ENCODE data around the gene BCL2. TPM values are rescaled to one million over a fixed set of nuclear protein-coding genes. Genes with fewer than 3 reads are reported as not detected.
A peak's percentile ranks its signal among the peaks of the same experiment; 100 is the strongest.

The BCL2 gene
- total and polyA plus RNA-seq, 3 donors from 2014 or later: 6.3 to 20.8 (median 16.0) TPM

GRCh38 chr18:63291278-63291677, 28.3 kb downstream of the BCL2 start:
- no peak for TF ChIP-seq CTCF (IDR thresholded peaks at IDR 0.05)
- no peak for TF ChIP-seq POLR2A (IDR thresholded peaks at IDR 0.05)
- Histone ChIP-seq H3K9me3 (no peaks in the 10 kb centered on the region), H3K36me3 (ENCODE audit: low read depth, missing control alignments) (no peaks in the 10 kb centered on the region), H3K27me3 (no peaks in the 10 kb centered on the region), H3K27ac (peak overlapping the region; percentile 14 to 53), H3K4me1 (peaks cover 54% of the 10 kb centered on the region), H3K4me3 (no peak overlapping the region)
- no peak for DNase-seq
- intact Hi-C loops (cut with DNase I; ENCODE audit: low total_unique reads): no loop called here
- WGBS, 2 donors: 41 to 49% methylated on average over 5 of the region's 5 CpGs

- intact Hi-C loops (cut with DNase I; ENCODE audit: low total_unique reads): no loop called here
- no peaks in the 10 kb centered on the region for H3K36me3 ChIP-seq (ENCODE audit: low read depth, missing control alignments)
- DNase-seq: peak; percentile 76
Measured at GRCh38 chr18:63290821-63291200, 28.8 kb downstream of the BCL2 start.

GRCh38 chr18:63290166-63290820, 29.3 kb downstream of the BCL2 start:
- WGBS, 2 donors: 49 to 73% methylated on average over 6 of the region's 6 CpGs
- no peak for DNase-seq

More at GRCh38 chr18:63290821-63291200, 28.8 kb downstream of the BCL2 start:
- 37 to 52% methylated on average over 7 of the region's 7 CpGs for WGBS, 2 donors
- Histone ChIP-seq H3K4me3 (no peak overlapping the region), H3K4me1 (peaks cover 54% of the 10 kb centered on the region), H3K27me3 (no peaks in the 10 kb centered on the region), H3K27ac (peak overlapping the region; percentile 6 to 53), H3K9me3 (no peaks in the 10 kb centered on the region)
- no peak for TF ChIP-seq CTCF (IDR thresholded peaks at IDR 0.05)
- no peak for TF ChIP-seq POLR2A (IDR thresholded peaks at IDR 0.05)

GRCh38 chr18:63288311-63288710, 31.3 kb downstream of the BCL2 start:
- peak overlapping the region; percentile 6 to 53 for H3K27ac ChIP-seq
- no peak overlapping the region for H3K4me3 ChIP-seq
- peaks cover 62% of the 10 kb centered on the region for H3K4me1 ChIP-seq
- no peak for DNase-seq
- intact Hi-C loops (cut with DNase I; ENCODE audit: low total_unique reads): no loop called here
- no peak for TF ChIP-seq CTCF (IDR thresholded peaks at IDR 0.05)
- no peak for TF ChIP-seq POLR2A (IDR thresholded peaks at IDR 0.05)
- H3K36me3 ChIP-seq (ENCODE audit: low read depth, missing control alignments): no peaks in the 10 kb centered on the region
- WGBS, 2 donors: 61 to 66% methylated on average over 2 of the region's 2 CpGs
- no peaks in the 10 kb centered on the region for H3K9me3 ChIP-seq
- no peaks in the 10 kb centered on the region for H3K27me3 ChIP-seq

More at GRCh38 chr18:63290166-63290820, 29.3 kb downstream of the BCL2 start:
- intact Hi-C loops (cut with DNase I; ENCODE audit: low total_unique reads): no loop called here
- Histone ChIP-seq H3K27ac (peak overlapping the region; percentile 6 to 53), H3K36me3 (ENCODE audit: low read depth, missing control alignments) (no peaks in the 10 kb centered on the region), H3K9me3 (no peaks in the 10 kb centered on the region), H3K4me3 (no peak overlapping the region), H3K4me1 (peaks cover 54% of the 10 kb centered on the region), H3K27me3 (no peaks in the 10 kb centered on the region)
- TF ChIP-seq CTCF (IDR thresholded peaks at IDR 0.05) (no peak), POLR2A (IDR thresholded peaks at IDR 0.05) (no peak)

- Histone ChIP-seq H3K4me1 (peaks cover 60% of the 10 kb centered on the region), H3K27me3 (no peaks in the 10 kb centered on the region), H3K27ac (peak overlapping the region in 1 of 2 donors; percentile 53), H3K4me3 (no peak overlapping the region), H3K9me3 (no peaks in the 10 kb centered on the region), H3K36me3 (ENCODE audit: low read depth, missing control alignments) (no peaks in the 10 kb centered on the region)
- intact Hi-C loops (cut with DNase I; ENCODE audit: low total_unique reads): no loop called here
- 53 to 59% methylated on average over 1 of the region's 1 CpG for WGBS, 2 donors
- no peak for TF ChIP-seq POLR2A (IDR thresholded peaks at IDR 0.05)
- no peak for TF ChIP-seq CTCF (IDR thresholded peaks at IDR 0.05)
- no peak for DNase-seq
Measured at GRCh38 chr18:63287691-63288220, 31.8 kb downstream of the BCL2 start.
